Upper lobe of left lung (tissue), 4 donors: ENCODE measurements around the gene CHCHD3.

ENCODE experiments used
- CTCF ChIP-seq, 6 experiments: fragments of 450-650 bp in 4 of 6; fragments of 200-600 bp in 2 of 6; sonication (generic) in 2 of 6; IDR thresholded peaks; one replicate each; pipeline ENCODE4 v1.5.1; 2016 to 2019; ENCODE audit warnings: antibody characterized with exemption in 6 of 6
- EP300 ChIP-seq, 4 donors: sonication (generic); formaldehyde crosslinking; IDR thresholded peaks; one replicate each; pipeline ENCODE4 v1.5.1; 2017; ENCODE audit warnings: antibody characterized with exemption in 4 of 4, control low read depth in 2 of 4
- POLR2A ChIP-seq, 4 donors: fragments of 450-650 bp; IDR thresholded peaks; one replicate each; pipeline ENCODE4 v1.5.1; 2016 to 2017; ENCODE audit warnings: antibody characterized with exemption in 4 of 4, mild to moderate bottlenecking in 2 of 4
- POLR2AphosphoS5 ChIP-seq, 2 donors: sonication (generic); formaldehyde crosslinking; IDR thresholded peaks; one replicate each; pipeline ENCODE4 v1.5.1; 2017; ENCODE audit warnings: antibody characterized with exemption in 2 of 2

DNA sequence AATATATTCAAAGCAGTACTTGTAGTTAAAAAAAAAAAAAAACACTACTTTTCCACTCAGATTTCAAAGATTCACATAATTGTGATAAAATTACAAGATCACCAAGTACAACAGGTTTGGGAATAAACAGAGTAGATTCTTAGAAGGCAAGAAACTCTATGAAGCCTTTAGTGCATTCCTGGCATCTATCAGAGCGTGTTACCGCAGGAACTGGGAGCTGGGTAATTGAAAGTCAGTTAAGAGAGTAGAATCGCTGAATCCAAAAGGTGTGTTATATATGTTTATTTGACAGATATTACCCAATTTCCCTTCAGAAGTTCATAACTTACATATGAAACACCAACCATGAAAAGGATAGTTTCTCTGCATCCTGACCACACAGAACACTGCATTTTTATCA, 346.4 kb downstream of the CHCHD3 start:
- TF ChIP-seq CTCF (IDR thresholded peaks at IDR 0.05) (no peak), EP300 (IDR thresholded peaks at IDR 0.05) (no peak), POLR2AphosphoS5 (IDR thresholded peaks at IDR 0.05) (no peak), POLR2A (IDR thresholded peaks at IDR 0.05) (no peak)
